Lower lobe of right lung (tissue), 2 donors: Measurements from ENCODE around the gene SNX1. TPM values are rescaled to one million over a fixed set of nuclear protein-coding genes. Genes with fewer than 3 reads are reported as not detected.

Experiments used
- ATAC-seq, 2 donors: fragments of 200-7000 bp; cut with Tn5 transposase; one replicate each; pipeline ENCODE4 v1.9.1; 2020 to 2022; ENCODE audit warnings: mild to moderate bottlenecking in 2 of 2, moderate library complexity in 2 of 2
- DNase-seq: peaks from one replicate; pipeline ENCODE4 v3.0.0-alpha.2; 2020
- H3K27ac ChIP-seq: fragments of 200-600 bp; one replicate; pipeline ENCODE4 v1.8.0; 2022
- H3K27me3 ChIP-seq: fragments of 200-600 bp; one replicate; pipeline ENCODE4 v1.8.0; 2022; ENCODE audit warnings: low read depth
- H3K36me3 ChIP-seq: fragments of 200-600 bp; one replicate; pipeline ENCODE4 v1.8.0; 2022; ENCODE audit warnings: mild to moderate bottlenecking
- H3K4me1 ChIP-seq: fragments of 200-600 bp; one replicate; pipeline ENCODE4 v1.8.0; 2022
- H3K4me3 ChIP-seq: fragments of 200-600 bp; one replicate; pipeline ENCODE4 v1.8.0; 2022; ENCODE audit warnings: mild to moderate bottlenecking
- H3K9me3 ChIP-seq: fragments of 200-600 bp; one replicate; pipeline ENCODE4 v1.8.0; 2022
- intact Hi-C: fragments of 100-400 bp; cut with DNase I; formaldehyde crosslinking; loops from one replicate; pipeline ENCODE4 v1.11.0; 2022
- total RNA-seq: library from RNA; stranded (reverse); fragmentation: NEBNext Ultra II Directional; extraction: Animal tissue kit (Norgen Biotek cat#: 25700); gene quantifications from one replicate; pipeline ENCODE4 v1.2.1, GENCODE V29; 2021
- TF ChIP-seq, protein P1 (sequence below): fragments of 200-600 bp; IDR thresholded peaks from one replicate; pipeline ENCODE4 v1.8.0; 2022; ENCODE audit warnings: antibody characterized with exemption, mild to moderate bottlenecking
- donor health status: DM: no; HTN: yes; CAD: no; lungs with severe emphysema.

Gene SNX1
- total RNA-seq, 1 donor from 2014 or later, result 157 TPM

DNA sequence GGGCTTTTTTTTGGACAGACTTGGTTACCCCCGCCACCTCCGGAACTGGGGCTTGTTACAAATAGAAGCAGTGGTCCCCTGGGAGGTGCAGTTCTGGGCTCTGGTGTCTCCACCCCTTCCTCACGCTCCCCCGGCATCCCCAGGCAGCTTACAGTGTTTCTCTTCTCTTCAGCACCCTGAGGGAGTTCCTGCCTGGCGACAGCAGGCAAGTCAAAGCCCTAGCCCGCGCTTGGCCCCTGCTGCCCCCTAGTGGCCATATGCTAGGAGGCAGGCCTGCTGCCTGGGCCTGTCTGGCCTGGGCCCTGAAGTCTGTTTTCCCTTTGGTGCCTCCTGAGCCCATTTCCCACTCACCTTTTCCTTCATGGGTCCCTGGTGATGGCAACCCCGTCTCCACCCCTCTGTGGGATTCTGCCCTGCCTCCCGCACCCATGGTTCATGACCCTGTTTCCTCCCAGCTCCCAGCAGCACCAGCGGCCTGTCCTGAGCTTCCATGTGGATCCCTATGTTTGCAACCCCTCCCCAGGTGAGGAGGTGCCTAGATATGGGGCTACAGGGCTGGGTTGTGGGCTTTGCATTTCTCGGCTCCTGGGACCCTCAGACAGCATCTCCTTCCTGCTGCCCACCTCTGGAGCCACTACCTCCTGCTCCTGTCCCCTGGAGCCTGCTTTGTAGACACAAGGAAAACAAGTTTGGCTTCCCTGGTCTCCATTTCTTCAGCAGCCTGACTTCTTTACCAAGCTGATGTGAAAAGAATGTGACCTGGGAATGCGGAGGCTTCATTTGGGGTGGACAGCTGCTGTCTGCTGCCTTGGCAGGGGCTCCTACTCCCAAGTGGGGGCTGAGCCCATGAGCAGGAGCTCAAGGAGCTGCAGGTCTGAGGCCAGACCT lies 57.9 kb downstream of the SNX1 start:
- Histone ChIP-seq H3K27me3 (peaks cover 22% of the 10 kb centered on the region), H3K4me1 (peaks cover 48% of the 10 kb centered on the region), H3K4me3 (peak overlapping the region; percentile 63), H3K27ac (peak overlapping the region; percentile 4), H3K9me3 (no peaks in the 10 kb centered on the region), H3K36me3 (peaks cover 48% of the 10 kb centered on the region)
- DNase-seq (peak; percentile 93), ATAC-seq (peak; percentile 82 to 93)
- TF ChIP-seq, protein P1, sequence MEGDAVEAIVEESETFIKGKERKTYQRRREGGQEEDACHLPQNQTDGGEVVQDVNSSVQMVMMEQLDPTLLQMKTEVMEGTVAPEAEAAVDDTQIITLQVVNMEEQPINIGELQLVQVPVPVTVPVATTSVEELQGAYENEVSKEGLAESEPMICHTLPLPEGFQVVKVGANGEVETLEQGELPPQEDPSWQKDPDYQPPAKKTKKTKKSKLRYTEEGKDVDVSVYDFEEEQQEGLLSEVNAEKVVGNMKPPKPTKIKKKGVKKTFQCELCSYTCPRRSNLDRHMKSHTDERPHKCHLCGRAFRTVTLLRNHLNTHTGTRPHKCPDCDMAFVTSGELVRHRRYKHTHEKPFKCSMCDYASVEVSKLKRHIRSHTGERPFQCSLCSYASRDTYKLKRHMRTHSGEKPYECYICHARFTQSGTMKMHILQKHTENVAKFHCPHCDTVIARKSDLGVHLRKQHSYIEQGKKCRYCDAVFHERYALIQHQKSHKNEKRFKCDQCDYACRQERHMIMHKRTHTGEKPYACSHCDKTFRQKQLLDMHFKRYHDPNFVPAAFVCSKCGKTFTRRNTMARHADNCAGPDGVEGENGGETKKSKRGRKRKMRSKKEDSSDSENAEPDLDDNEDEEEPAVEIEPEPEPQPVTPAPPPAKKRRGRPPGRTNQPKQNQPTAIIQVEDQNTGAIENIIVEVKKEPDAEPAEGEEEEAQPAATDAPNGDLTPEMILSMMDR, result peak; percentile 100
- intact Hi-C loops, result no loop called here

DNA sequence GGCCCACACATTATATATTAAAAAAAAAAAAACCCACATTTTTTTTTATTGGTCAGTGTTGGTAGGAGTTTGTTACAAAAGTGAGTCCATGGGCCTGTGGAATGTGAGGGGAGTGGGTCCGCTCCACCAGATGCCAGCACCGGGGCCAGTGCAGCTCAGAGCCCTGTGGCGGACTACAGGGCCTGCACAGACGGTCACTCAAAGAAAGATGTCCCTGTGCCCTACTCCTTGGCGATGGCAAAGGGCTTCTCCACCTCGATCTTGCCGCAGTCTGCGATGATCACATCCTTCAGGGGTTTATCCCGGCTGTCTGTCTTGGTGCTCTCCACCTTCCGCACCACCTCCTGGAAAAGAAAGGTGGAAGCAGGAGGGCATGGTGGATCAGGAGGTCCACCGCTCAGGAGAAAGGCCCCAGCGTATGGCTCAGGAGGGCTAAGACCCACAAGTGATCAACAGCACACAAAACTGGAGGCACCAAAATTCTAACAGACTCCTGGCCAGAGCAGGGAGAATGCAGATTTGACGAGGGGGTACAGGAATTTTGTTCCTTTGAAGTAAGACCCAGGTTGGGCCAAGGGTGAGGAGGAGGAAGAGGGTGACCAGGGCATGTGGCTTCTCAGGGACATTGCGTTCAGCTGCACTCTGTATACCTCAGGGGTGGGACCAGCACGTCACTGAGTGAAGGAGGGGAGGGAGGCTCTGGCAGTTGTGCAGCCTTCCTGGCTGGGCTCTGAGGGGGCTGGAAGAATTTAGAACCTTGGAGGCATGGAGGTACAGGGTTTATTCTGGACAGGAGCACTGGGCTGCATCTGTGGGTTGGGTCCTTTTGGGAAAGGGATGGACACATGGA lies 60.2 kb downstream of the SNX1 start:
- Histone ChIP-seq H3K27ac (no peak overlapping the region), H3K4me1 (peaks cover 58% of the 10 kb centered on the region), H3K4me3 (no peak overlapping the region), H3K9me3 (no peaks in the 10 kb centered on the region), H3K27me3 (peaks cover 22% of the 10 kb centered on the region), H3K36me3 (peaks cover 71% of the 10 kb centered on the region)
- intact Hi-C loops, result no loop called here
- TF ChIP-seq, protein P1, result no peak
- DNase-seq, result no peak
- ATAC-seq, result no peak

DNA sequence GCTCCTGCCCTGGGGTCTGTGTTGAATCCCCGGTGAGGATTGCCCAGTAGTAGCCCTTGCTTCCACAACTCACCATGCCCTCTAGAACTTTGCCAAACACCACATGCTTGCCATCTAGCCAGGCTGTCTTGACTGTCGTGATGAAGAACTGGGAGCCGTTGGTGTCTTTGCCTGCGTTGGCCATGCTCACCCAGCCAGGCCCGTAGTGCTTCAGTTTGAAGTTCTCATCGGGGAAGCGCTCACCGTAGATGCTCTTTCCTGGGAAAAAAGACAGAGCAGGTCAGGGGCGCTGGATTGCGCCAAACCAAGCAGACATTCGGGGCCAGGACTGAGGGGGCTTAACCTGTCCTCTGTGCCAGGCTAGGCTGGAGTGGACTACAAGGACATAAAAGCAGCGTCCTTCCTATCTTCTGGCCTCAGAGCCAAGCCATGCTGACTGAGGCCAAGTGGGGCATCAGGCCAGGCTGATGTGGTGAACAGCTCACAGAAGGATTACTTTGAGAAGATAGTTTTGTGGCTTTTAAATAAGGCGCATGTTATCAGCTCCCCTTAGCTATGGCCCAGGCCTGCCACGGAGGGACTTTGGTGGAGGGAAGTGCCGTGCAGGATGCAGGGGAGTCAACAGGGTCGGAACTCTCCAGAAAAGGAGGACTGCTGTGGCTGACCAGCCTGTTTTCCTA lies 61.0 kb downstream of the SNX1 start:
- intact Hi-C loops, result no loop called here
- Histone ChIP-seq H3K36me3 (peaks cover 77% of the 10 kb centered on the region), H3K4me1 (peaks cover 58% of the 10 kb centered on the region), H3K4me3 (no peak overlapping the region), H3K27ac (no peak overlapping the region), H3K9me3 (no peaks in the 10 kb centered on the region), H3K27me3 (peaks cover 14% of the 10 kb centered on the region)
- DNase-seq (no peak), ATAC-seq (no peak)
- TF ChIP-seq, protein P1, result no peak

DNA sequence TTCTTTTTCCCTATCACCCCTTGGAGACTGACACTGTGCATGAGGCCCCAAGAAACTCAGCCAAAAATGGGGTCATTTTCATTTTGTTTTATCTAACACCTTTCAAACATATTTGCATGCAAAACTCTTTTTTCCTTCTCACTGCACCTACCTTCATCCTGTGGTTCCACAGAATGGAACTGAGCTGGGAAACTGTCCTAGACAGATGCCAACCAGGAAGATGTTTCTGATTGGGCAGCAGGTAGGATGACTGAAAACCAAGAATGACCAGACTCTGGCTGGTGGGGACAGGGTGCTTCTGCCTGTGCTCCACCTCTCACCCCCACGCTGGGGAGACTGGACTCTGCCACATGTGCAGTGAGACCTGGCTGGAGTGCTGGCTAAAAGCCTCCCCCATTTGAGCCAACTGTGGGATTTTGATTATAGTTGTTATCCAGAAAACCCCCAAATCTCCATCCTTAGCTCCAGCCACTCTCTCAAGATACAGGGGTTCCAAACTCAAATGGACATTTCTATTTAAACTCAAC lies 61.9 kb downstream of the SNX1 start:
- H3K27ac ChIP-seq, result no peak overlapping the region
- no peak for ATAC-seq
- no peak overlapping the region for H3K4me3 ChIP-seq
- peaks cover 5% of the 10 kb centered on the region for H3K27me3 ChIP-seq
- TF ChIP-seq, protein P1, result no peak
- intact Hi-C loops, result no loop called here
- DNase-seq, result no peak
- peaks cover 55% of the 10 kb centered on the region for H3K4me1 ChIP-seq
- H3K36me3 ChIP-seq, result peaks cover 77% of the 10 kb centered on the region
- H3K9me3 ChIP-seq, result no peaks in the 10 kb centered on the region
